MM.1S (cell line): Measurements from ENCODE around the gene SOX2.

ENCODE experiments used
- EZH2phosphoT487 ChIP-seq: fragments of 300-600 bp; sonication (generic); IDR thresholded peaks from 2 replicates; pipeline ENCODE4 v1.6.1; 2018; ENCODE audit warnings: antibody characterized with exemption, low read length
- TF ChIP-seq, protein P1 (sequence below): fragments of 300-600 bp; sonication (generic); IDR thresholded peaks from 2 replicates; pipeline ENCODE4 v1.5.1; 2016; ENCODE audit warnings: antibody characterized with exemption, low read length, mixed read lengths

DNA sequence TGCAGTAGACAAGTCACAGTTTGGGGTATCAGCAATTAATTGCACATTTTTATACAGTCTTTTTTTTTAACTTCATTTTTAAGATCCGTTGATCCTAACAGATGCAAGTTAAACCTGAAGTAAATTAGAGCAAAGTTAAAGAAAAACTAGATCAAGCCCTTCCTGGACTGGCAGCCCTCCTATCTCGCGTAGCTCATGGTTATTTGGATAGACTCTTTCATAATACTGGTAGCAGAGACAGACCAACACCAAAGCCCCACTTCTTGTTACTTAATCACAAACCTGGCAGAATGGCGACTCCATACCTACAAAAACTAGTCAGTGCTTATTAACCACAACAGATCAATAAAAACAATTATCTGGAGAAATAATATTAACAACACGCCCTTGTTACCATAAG, 26.8 kb downstream of the SOX2 start:
- TF ChIP-seq, protein P1, sequence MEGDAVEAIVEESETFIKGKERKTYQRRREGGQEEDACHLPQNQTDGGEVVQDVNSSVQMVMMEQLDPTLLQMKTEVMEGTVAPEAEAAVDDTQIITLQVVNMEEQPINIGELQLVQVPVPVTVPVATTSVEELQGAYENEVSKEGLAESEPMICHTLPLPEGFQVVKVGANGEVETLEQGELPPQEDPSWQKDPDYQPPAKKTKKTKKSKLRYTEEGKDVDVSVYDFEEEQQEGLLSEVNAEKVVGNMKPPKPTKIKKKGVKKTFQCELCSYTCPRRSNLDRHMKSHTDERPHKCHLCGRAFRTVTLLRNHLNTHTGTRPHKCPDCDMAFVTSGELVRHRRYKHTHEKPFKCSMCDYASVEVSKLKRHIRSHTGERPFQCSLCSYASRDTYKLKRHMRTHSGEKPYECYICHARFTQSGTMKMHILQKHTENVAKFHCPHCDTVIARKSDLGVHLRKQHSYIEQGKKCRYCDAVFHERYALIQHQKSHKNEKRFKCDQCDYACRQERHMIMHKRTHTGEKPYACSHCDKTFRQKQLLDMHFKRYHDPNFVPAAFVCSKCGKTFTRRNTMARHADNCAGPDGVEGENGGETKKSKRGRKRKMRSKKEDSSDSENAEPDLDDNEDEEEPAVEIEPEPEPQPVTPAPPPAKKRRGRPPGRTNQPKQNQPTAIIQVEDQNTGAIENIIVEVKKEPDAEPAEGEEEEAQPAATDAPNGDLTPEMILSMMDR: no peak
- TF ChIP-seq EZH2phosphoT487: no peak
